ENCODE data around the gene AHI1. TPM values are rescaled to one million over a fixed set of nuclear protein-coding genes. Genes with fewer than 3 reads are reported as not detected.

The AHI1 gene
- total RNA-seq, 1 experiment from 2014 or later: 26.5 TPM

GRCh38 chr6:135323979-135324378 is 173.6 kb downstream of the AHI1 start:
- H3K36me3 Mint-ChIP-seq (ENCODE audit: insufficient read depth, unreplicated experiment): peaks cover 11% of the 10 kb centered on the region
- intact Hi-C loops (cut with micrococcal nuclease): no loop called here
- ChIA-PET POLR2A (no interaction called here), CTCF (interaction anchor here (0.6 to 1.9 kb wide), 2 partner anchors 10 to 332 kb away, joined by 3 to 4 read pairs; no protein-coding TSS in a partner anchor)
- H3K4me1 Mint-ChIP-seq (ENCODE audit: insufficient read depth, unreplicated experiment): no peaks in the 10 kb centered on the region
- no TSS peak for BruUV-seq (replicated peaks)
- H3K4me3 Mint-ChIP-seq (ENCODE audit: unreplicated experiment): no peak overlapping the region
- TF ChIP-seq CTCF (IDR thresholded peaks at IDR 0.05; ENCODE audit: unreplicated experiment): no peak
- no peaks in the 10 kb centered on the region for H3K27me3 Mint-ChIP-seq (ENCODE audit: insufficient read depth, unreplicated experiment)
- no peaks in the 10 kb centered on the region for H3K9me3 Mint-ChIP-seq (ENCODE audit: unreplicated experiment)
- no peak overlapping the region for H3K27ac Mint-ChIP-seq (ENCODE audit: low read depth, unreplicated experiment)
- DNase-seq (ENCODE audit: unreplicated experiment): no peak

GRCh38 chr6:135323202-135323668 is 174.3 kb downstream of the AHI1 start:
- no peaks in the 10 kb centered on the region for H3K9me3 Mint-ChIP-seq (ENCODE audit: unreplicated experiment)
- no peaks in the 10 kb centered on the region for H3K27me3 Mint-ChIP-seq (ENCODE audit: insufficient read depth, unreplicated experiment)
- ChIA-PET POLR2A (interaction anchor here (0.6 kb wide), 1 partner anchor 50 kb away, joined by 3 read pairs; no protein-coding TSS in a partner anchor), CTCF (interaction anchor here (1.9 kb wide), 1 partner anchor 11 kb away, joined by 4 read pairs; no protein-coding TSS in a partner anchor)
- intact Hi-C loops (cut with micrococcal nuclease): no loop called here
- H3K36me3 Mint-ChIP-seq (ENCODE audit: insufficient read depth, unreplicated experiment): peaks cover 7% of the 10 kb centered on the region
- DNase-seq (ENCODE audit: unreplicated experiment): no peak
- no peak overlapping the region for H3K4me3 Mint-ChIP-seq (ENCODE audit: unreplicated experiment)
- H3K4me1 Mint-ChIP-seq (ENCODE audit: insufficient read depth, unreplicated experiment): no peaks in the 10 kb centered on the region
- BruUV-seq (replicated peaks): no TSS peak
- TF ChIP-seq CTCF (IDR thresholded peaks at IDR 0.05; ENCODE audit: unreplicated experiment): no peak
- H3K27ac Mint-ChIP-seq (ENCODE audit: low read depth, unreplicated experiment): peak overlapping the region; percentile 39

- BruUV-seq (replicated peaks): no TSS peak
- TF ChIP-seq CTCF (IDR thresholded peaks at IDR 0.05; ENCODE audit: unreplicated experiment): no peak
- H3K27ac Mint-ChIP-seq (ENCODE audit: low read depth, unreplicated experiment): peak overlapping the region; percentile 39
- ChIA-PET CTCF (interaction anchor here (0.6 to 1.9 kb wide), 3 partner anchors 11 to 101 kb away, joined by 3 to 4 read pairs (median 4); no protein-coding TSS in a partner anchor), POLR2A (interaction anchor here (0.6 kb wide), 1 partner anchor 50 kb away, joined by 3 read pairs; no protein-coding TSS in a partner anchor)
- no peaks in the 10 kb centered on the region for H3K4me1 Mint-ChIP-seq (ENCODE audit: insufficient read depth, unreplicated experiment)
- H3K4me3 Mint-ChIP-seq (ENCODE audit: unreplicated experiment): no peak overlapping the region
- no peak for DNase-seq (ENCODE audit: unreplicated experiment)
- intact Hi-C loops (cut with micrococcal nuclease): no loop called here
- no peaks in the 10 kb centered on the region for H3K27me3 Mint-ChIP-seq (ENCODE audit: insufficient read depth, unreplicated experiment)
- H3K36me3 Mint-ChIP-seq (ENCODE audit: insufficient read depth, unreplicated experiment): peaks cover 7% of the 10 kb centered on the region
- no peaks in the 10 kb centered on the region for H3K9me3 Mint-ChIP-seq (ENCODE audit: unreplicated experiment)
Measured at GRCh38 chr6:135322427-135323201, 174.9 kb downstream of the AHI1 start.
